K562 (cell line): Measurements from ENCODE around the gene CAST. TPM values are rescaled to one million over a fixed set of nuclear protein-coding genes. Genes with fewer than 3 reads are reported as not detected.

Experiments used
- ATAC-seq: fragments of 200-7000 bp; cut with Tn5 transposase; 3 replicates; pipeline ENCODE4 v1.9.1; 2020; ENCODE audit warnings: moderate library complexity
- BruUV-seq: library from RNA; stranded (reverse); fragments of 400-500 nt; replicated peaks from 2 replicates; lab custom pipeline; 2021; lab: Mats Ljungman, UMichigan
- CTCF ChIA-PET: fragments of 300-600 bp; formaldehyde crosslinking; extraction: SDS; loops from one replicate; lab custom pipeline; 2021; ENCODE audit warnings: low intra/inter-chr PET ratio; lab: Yijun Ruan, JAX
- POLR2A ChIA-PET: fragments of 300-600, 350-650 bp; sonication (Branson Sonifier 250); formaldehyde crosslinking; extraction: SDS; loops from one replicate; lab custom pipeline; 2021; ENCODE audit warnings: antibody characterized with exemption, inconsistent platforms; lab: Yijun Ruan, JAX
- DNase-seq, 4 experiments: peaks; one replicate each; pipeline versions ENCODE4 v3.0.0 to v3.0.0-alpha.2; 2011 to 2018; ENCODE audit warnings: low spot score in 3 of 4, mixed read lengths in 3 of 4; ENCODE audit errors: extremely low read depth in 1 of 4
- FAIRE-seq: peaks from 2 replicates; lab custom pipeline; 2011; peaks lifted over from hg19 to GRCh38; lab: Jason Lieb, UNC
- H2AFZ ChIP-seq: 2 replicates; pipeline ENCODE4 v1.6.0; 2011; ENCODE audit warnings: low read depth, low read length, control low read depth, inconsistent platforms
- H3K27ac ChIP-seq: fragments of 200-600 bp; 3 replicates; pipeline ENCODE4 v1.8.0; 2011; ENCODE audit warnings: low read depth, mild to moderate bottlenecking, control low read depth, inconsistent platforms, low read length, moderate library complexity, mixed read lengths; ENCODE audit errors: extremely low read depth
- H3K27me3 ChIP-seq, 2 experiments: fragments of 300-600 bp in 1 of 2; 2 replicates in 1 of 2; 3 replicates in 1 of 2; pipeline versions ENCODE4 v1.6.0 to v1.8.0; 2011; ENCODE audit warnings: inconsistent platforms in 2 of 2, low read length in 2 of 2, mild to moderate bottlenecking in 1 of 2, mixed read lengths in 1 of 2, moderate library complexity in 1 of 2; ENCODE audit not compliant: control insufficient read depth in 2 of 2, insufficient read depth in 2 of 2
- H3K36me3 ChIP-seq: fragments of 300-600 bp; 3 replicates; pipeline ENCODE4 v1.8.0; 2011; ENCODE audit warnings: mild to moderate bottlenecking, low read length, inconsistent platforms; ENCODE audit not compliant: control insufficient read depth, insufficient read depth
- H3K4me1 ChIP-seq, 2 experiments: fragments of 200-600 bp in 1 of 2; replicated peaks in 1 of 2; 2 replicates in 1 of 2; 3 replicates in 1 of 2; pipeline versions ENCODE4 v1.5.1 to v1.8.0; 2011; ENCODE audit warnings: inconsistent platforms in 2 of 2, low read length in 2 of 2, mild to moderate bottlenecking in 1 of 2, mixed read lengths in 1 of 2, moderate library complexity in 1 of 2; ENCODE audit not compliant: control insufficient read depth in 2 of 2, insufficient read depth in 2 of 2
- H3K4me2 ChIP-seq: 2 replicates; pipeline ENCODE4 v1.6.1; 2011; ENCODE audit warnings: low read length, control low read depth, inconsistent platforms, mixed read lengths; ENCODE audit not compliant: insufficient read depth
- H3K4me3 ChIP-seq: fragments of 200-600 bp; sonication (generic), shearing (Covaris generic); 2 replicates; pipeline ENCODE4 v1.5.1; 2016; ENCODE audit warnings: control low read depth, inconsistent platforms
- H3K79me2 ChIP-seq: fragments of 200-600 bp; 3 replicates; pipeline ENCODE4 v1.8.0; 2011; ENCODE audit warnings: low read length, inconsistent platforms; ENCODE audit not compliant: control insufficient read depth, insufficient read depth
- H3K9ac ChIP-seq, 2 experiments: 2 replicates each; pipeline versions ENCODE4 v1.6.0 to v1.6.1; 2011; ENCODE audit warnings: low read depth in 2 of 2, low read length in 2 of 2, control low read depth in 1 of 2, inconsistent platforms in 1 of 2, mild to moderate bottlenecking in 1 of 2, mixed read lengths in 1 of 2; ENCODE audit not compliant: insufficient read depth in 1 of 2
- H3K9me1 ChIP-seq: one replicate; pipeline ENCODE4 v1.6.0; 2011; ENCODE audit warnings: inconsistent platforms, mild to moderate bottlenecking, low read length, moderate library complexity; ENCODE audit not compliant: control insufficient read depth, insufficient read depth
- H3K9me3 ChIP-seq: replicated peaks from 2 replicates; pipeline ENCODE4 v1.5.1; 2011; ENCODE audit warnings: low read depth, low read length, inconsistent platforms; ENCODE audit not compliant: control insufficient read depth, insufficient read depth
- H4K20me1 ChIP-seq: replicated peaks from 2 replicates; pipeline ENCODE4 v1.6.1; 2011; ENCODE audit warnings: low read length, inconsistent platforms, mixed read lengths; ENCODE audit not compliant: control insufficient read depth, insufficient read depth
- HDAC3 ChIP-seq: fragments of 450-650 bp; IDR thresholded peaks from 2 replicates; pipeline ENCODE4 v1.6.1; 2018; ENCODE audit warnings: borderline replicate concordance, mild to moderate bottlenecking, moderate library complexity; ENCODE audit not compliant: partially characterized antibody
- HDAC8 ChIP-seq: fragments of 450-650 bp; IDR thresholded peaks from 2 replicates; pipeline ENCODE4 v1.6.1; 2016; ENCODE audit warnings: mild to moderate bottlenecking, missing genetic modification characterization, moderate library complexity, missing compliant biosample characterization
- HLTF ChIP-seq: fragments of 450-650 bp; IDR thresholded peaks from 2 replicates; pipeline ENCODE4 v1.6.1; 2016
- L3MBTL2 ChIP-seq: fragments of 450-650 bp; IDR thresholded peaks from 2 replicates; pipeline ENCODE4 v1.6.1; 2016; ENCODE audit warnings: mild to moderate bottlenecking, moderate library complexity
- NFRKB ChIP-seq: fragments of 450-650 bp; IDR thresholded peaks from 2 replicates; pipeline ENCODE4 v1.6.1; 2016; ENCODE audit warnings: low read depth
- PCBP1 ChIP-seq: fragments of 200-400 bp; formaldehyde crosslinking; IDR thresholded peaks from 2 replicates; pipeline ENCODE4 v1.6.1; 2018; ENCODE audit warnings: mild to moderate bottlenecking, low read depth, low read length; ENCODE audit not compliant: poor library complexity, severe bottlenecking
- RBM39 ChIP-seq: fragments of 200-400 bp; formaldehyde crosslinking; optimal IDR thresholded peaks from 2 replicates; pipeline ENCODE3; 2018; ENCODE audit warnings: low read depth, low read length
- SNIP1 ChIP-seq: fragments of 450-650 bp; IDR thresholded peaks from 2 replicates; pipeline ENCODE4 v1.7.1; 2017; ENCODE audit warnings: low read depth, mild to moderate bottlenecking
- TARDBP ChIP-seq: fragments of 450-650 bp; IDR thresholded peaks from 2 replicates; pipeline ENCODE4 v1.6.1; 2016
- TBL1XR1 ChIP-seq, 2 experiments: IDR thresholded peaks; 2 replicates each; pipeline ENCODE4 v1.6.1; 2012; ENCODE audit warnings: improper control_type of control experiment in 2 of 2, low read length in 2 of 2, mild to moderate bottlenecking in 1 of 2
- ZNF431 ChIP-seq: sonication (generic); formaldehyde crosslinking; IDR thresholded peaks from 2 replicates; pipeline ENCODE4 v1.8.0; 2022; ENCODE audit warnings: mild to moderate bottlenecking, missing genetic modification reagents
- ZNF707 ChIP-seq: fragments of 250-450 bp; sonication (Bioruptor Pico); conservative IDR thresholded peaks from 2 replicates; pipeline ENCODE4 v1.8.0; 2022; ENCODE audit warnings: inconsistent platforms, mild to moderate bottlenecking, moderate library complexity
- WGBS: fragments of 100-300 bp; shearing (Covaris generic); methylation state at CpG from one replicate; pipeline ENCODE4 v1.1.6; 2016; ENCODE audit warnings: low coverage, mixed read lengths; ENCODE audit not compliant: insufficient coverage; ENCODE audit errors: missing lambda C conversion rate; 5-methylcytosine and 5-hydroxymethylcytosine counted together
- in situ Hi-C: fragments of 300-500 bp; cut with MboI; formaldehyde crosslinking; loops from 4 replicates; pipeline ENCODE4 v1.15.0; 2018; ENCODE audit warnings: inconsistent platforms, mixed read lengths
- intact Hi-C: fragments of 100-400 bp; cut with micrococcal nuclease; formaldehyde crosslinking; loops from 2 replicates; pipeline ENCODE4 v1.14.2; 2022
- polyA plus RNA-seq, 8 experiments: library from polyadenylated mRNA; depleted of rRNA in 4 of 8; stranded (reverse) in 5 of 8; unstranded in 3 of 8; fragments of >200 nt; fragmentation: Nextera tagmentation in 2 of 8; fragmentation: Illumina TruSeq in 1 of 8; extraction: Ambion mirVana in 2 of 8; extraction: Trizol in 1 of 8; gene quantifications; 2 replicates each; pipeline versions ENCODE4 v1.2.1 to v1.2.3, GENCODE V29; 2011 to 2014; ENCODE audit warnings: inconsistent platforms in 1 of 8, missing spikeins in 1 of 8
- total RNA-seq, 7 experiments: library from RNA; depleted of rRNA in 6 of 7; stranded (reverse); fragments of >200 nt in 6 of 7; fragmentation: Illumina TruSeq in 2 of 7; extraction: Trizol in 2 of 7; gene quantifications; 2 replicates each; pipeline versions ENCODE4 v1.2.1 to v1.2.3, GENCODE V29; 2011 to 2021; ENCODE audit warnings: low replicate concordance in 1 of 7
- TF ChIP-seq, protein P1 (sequence below): fragments of 250-450 bp; sonication (Bioruptor Pico); IDR thresholded peaks from 2 replicates; pipeline ENCODE4 v1.4.0; 2020; ENCODE audit warnings: borderline replicate concordance
- TF ChIP-seq, protein P2 (sequence below): fragments of 450-650 bp; formaldehyde crosslinking; IDR thresholded peaks from 2 replicates; pipeline ENCODE4 v1.4.0; 2020; ENCODE audit warnings: mild to moderate bottlenecking

Gene CAST
- total and polyA plus RNA-seq, 9 of the 15 experiments (the other 6 are each of a cell fraction or from before 2014, with no cell fraction given): 55.5 to 136 (median 86.1) TPM

DNA sequence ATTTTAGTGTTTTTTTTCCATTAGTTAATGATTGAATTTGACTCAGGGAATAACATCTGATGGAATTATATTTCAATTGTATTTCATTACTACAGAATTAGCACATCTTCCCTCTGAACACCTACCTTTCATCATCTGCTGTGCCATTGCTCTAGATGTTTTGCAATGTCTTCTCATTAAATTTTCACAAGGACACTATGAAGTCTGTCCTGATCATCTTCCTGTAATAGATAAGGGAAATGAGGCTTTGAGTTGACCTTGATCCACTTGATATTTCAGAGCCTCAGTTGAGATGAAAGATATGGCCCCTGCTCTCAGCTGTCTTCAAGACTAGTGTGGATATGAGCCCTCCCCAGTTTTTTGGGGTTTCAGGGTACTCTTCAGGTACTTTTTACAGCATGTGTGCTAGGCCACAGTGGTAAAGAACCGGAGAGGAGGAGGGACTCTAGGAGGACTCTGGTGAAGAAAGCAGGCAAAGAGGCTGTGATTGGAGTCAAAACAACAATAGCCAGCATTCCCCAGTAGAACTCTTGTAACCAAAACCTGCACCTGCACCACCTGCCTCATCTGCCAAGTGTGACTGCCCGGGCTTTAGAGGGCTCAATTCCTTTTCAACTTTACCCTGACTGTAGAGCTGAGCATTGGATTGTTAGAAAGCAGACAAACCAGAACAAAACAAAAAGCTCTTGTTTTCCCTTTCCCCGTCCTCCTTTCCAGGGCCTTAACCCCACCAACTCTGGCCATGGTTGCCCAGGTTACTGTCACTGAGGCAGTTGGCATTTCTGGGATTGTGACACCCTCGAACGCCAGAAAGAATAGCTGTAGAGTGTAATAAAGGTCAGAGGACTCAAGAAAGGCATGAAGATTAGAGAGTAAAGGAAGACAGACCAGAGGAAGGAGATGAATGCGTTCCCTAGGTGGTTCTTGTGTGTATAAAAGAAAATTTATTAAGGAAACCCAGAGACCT, 89.3 kb downstream of the CAST start:
- H3K27me3 ChIP-seq: no peaks in the 10 kb centered on the region
- H3K27ac ChIP-seq: no peak overlapping the region
- H3K9me3 ChIP-seq: no peaks in the 10 kb centered on the region
- in situ Hi-C loops: no loop called here
- POLR2A ChIA-PET: interaction anchor here (0.8 to 1.4 kb wide), 2 partner anchors 9 to 11 kb away, joined by 3 to 4 read pairs; no protein-coding TSS in a partner anchor
- TF ChIP-seq TARDBP (no peak), ZNF707 (CRISPR knock-in tag) (no peak), L3MBTL2 (no peak), HDAC8 (tag) (no peak), SNIP1 (no peak), TBL1XR1 (IDR thresholded peaks at IDR 0.05; ENCODE audit: low read length in 2 of 2) (no peak), NFRKB (no peak), HDAC3 (no peak), PCBP1 (no peak), ZNF431 (no peak), RBM39 (no peak), HLTF (no peak)
- TF ChIP-seq, protein P1, sequence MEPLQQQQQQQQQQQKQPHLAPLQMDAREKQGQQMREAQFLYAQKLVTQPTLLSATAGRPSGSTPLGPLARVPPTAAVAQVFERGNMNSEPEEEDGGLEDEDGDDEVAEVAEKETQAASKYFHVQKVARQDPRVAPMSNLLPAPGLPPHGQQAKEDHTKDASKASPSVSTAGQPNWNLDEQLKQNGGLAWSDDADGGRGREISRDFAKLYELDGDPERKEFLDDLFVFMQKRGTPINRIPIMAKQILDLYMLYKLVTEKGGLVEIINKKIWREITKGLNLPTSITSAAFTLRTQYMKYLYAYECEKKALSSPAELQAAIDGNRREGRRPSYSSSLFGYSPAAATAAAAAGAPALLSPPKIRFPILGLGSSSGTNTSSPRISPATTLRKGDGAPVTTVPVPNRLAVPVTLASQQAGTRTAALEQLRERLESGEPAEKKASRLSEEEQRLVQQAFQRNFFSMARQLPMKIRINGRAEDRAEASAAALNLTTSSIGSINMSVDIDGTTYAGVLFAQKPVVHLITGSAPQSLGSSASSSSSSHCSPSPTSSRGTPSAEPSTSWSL (CRISPR knock-in tag): no peak
- TF ChIP-seq, protein P2, sequence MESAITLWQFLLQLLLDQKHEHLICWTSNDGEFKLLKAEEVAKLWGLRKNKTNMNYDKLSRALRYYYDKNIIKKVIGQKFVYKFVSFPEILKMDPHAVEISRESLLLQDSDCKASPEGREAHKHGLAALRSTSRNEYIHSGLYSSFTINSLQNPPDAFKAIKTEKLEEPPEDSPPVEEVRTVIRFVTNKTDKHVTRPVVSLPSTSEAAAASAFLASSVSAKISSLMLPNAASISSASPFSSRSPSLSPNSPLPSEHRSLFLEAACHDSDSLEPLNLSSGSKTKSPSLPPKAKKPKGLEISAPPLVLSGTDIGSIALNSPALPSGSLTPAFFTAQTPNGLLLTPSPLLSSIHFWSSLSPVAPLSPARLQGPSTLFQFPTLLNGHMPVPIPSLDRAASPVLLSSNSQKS (CRISPR knock-in tag): no peak
- TF ChIP-seq, all 486 proteins: peak for 0
- Histone ChIP-seq H3K36me3 (peaks cover 83% of the 10 kb centered on the region), H3K4me3 (no peak overlapping the region), H3K4me2 (no peak overlapping the region), H2AFZ (no peak overlapping the region), H3K9me1 (no peaks in the 10 kb centered on the region), H3K79me2 (no peaks in the 10 kb centered on the region), H4K20me1 (no peaks in the 10 kb centered on the region), H3K4me1 (no peaks in the 10 kb centered on the region), H3K9ac (no peak overlapping the region)
- 62% methylated on average over 6 of the region's 6 CpGs for WGBS
- intact Hi-C loops: loop anchor here (1.0 to 5.0 kb wide), 3 partner anchors 111 to 412 kb away; no protein-coding TSS in a partner anchor
- CTCF ChIA-PET: interaction anchor here (0.6 to 2.8 kb wide), 3 partner anchors 64 to 411 kb away, joined by 5 to 30 read pairs (median 6); no protein-coding TSS in a partner anchor
- no TSS peak for BruUV-seq
- FAIRE-seq (no peak), ATAC-seq (no peak), DNase-seq (no peak)
